Measurements from ENCODE around the gene ANOS1. TPM values are rescaled to one million over a fixed set of nuclear protein-coding genes. Genes with fewer than 3 reads are reported as not detected.
A peak's percentile ranks its signal among the peaks of the same experiment; 100 is the strongest.

Gene ANOS1
- total and polyA plus RNA-seq, 2 donors (not counting 1 experiment from before 2014, with no cell fraction given): under 0.01 to 0.07 TPM

DNA sequence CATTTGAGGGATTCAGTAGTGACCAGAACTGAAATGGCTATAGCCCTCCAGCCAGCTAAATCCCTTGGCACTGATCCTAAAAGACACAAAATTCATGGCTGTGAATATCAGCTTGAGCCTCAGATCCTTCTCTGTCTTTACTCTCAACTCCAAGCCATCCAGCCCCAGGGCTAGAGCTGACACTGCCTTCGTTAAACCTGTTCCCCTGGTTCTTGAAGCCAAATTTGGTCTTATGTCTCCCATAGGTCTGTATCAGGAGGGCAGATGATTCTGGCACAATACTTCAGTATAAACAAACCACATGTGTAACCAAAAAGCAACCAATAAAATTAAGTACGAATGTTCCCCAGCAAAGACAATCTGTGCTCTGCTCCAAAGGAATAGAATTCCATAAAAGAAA is 78.0 kb downstream of the ANOS1 start:
- H3K9me3 ChIP-seq (ENCODE audit: control insufficient read depth, insufficient read depth, low read depth, low read length): no peaks in the 10 kb centered on the region
- H3K27me3 ChIP-seq (ENCODE audit: control insufficient read depth, insufficient read depth, low read length): no peaks in the 10 kb centered on the region
- no peaks in the 10 kb centered on the region for H4K20me1 ChIP-seq (ENCODE audit: control insufficient read depth, extremely low read depth, insufficient read depth, low read length)
- no peak overlapping the region for H3K4me2 ChIP-seq (ENCODE audit: extremely low read depth, insufficient read depth, low read length)
- H3K79me2 ChIP-seq (ENCODE audit: control insufficient read depth, insufficient read depth, low read length): no peaks in the 10 kb centered on the region
- H2AFZ ChIP-seq (ENCODE audit: low read length): no peak overlapping the region
- H3K36me3 ChIP-seq (ENCODE audit: control insufficient read depth, insufficient read depth, low read length): no peaks in the 10 kb centered on the region
- H3K9ac ChIP-seq (ENCODE audit: insufficient read depth, low read length): no peak overlapping the region
- no peak for TF ChIP-seq EZH2 (IDR thresholded peaks at IDR 0.05; ENCODE audit: low read length, missing control alignments)
- TF ChIP-seq, protein P1, sequence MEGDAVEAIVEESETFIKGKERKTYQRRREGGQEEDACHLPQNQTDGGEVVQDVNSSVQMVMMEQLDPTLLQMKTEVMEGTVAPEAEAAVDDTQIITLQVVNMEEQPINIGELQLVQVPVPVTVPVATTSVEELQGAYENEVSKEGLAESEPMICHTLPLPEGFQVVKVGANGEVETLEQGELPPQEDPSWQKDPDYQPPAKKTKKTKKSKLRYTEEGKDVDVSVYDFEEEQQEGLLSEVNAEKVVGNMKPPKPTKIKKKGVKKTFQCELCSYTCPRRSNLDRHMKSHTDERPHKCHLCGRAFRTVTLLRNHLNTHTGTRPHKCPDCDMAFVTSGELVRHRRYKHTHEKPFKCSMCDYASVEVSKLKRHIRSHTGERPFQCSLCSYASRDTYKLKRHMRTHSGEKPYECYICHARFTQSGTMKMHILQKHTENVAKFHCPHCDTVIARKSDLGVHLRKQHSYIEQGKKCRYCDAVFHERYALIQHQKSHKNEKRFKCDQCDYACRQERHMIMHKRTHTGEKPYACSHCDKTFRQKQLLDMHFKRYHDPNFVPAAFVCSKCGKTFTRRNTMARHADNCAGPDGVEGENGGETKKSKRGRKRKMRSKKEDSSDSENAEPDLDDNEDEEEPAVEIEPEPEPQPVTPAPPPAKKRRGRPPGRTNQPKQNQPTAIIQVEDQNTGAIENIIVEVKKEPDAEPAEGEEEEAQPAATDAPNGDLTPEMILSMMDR (conservative IDR thresholded peaks at IDR 0.05 in 1 of 2, IDR thresholded peaks at IDR 0.05 in 1 of 2; ENCODE audit: low read depth in 1 of 2, low read length in 2 of 2): no peak
- no peak overlapping the region for H3K4me3 ChIP-seq (replicated peaks in 1 of 4; ENCODE audit: control extremely low read depth in 1 of 4, insufficient read depth in 1 of 4, low read depth in 3 of 4, low read length in 4 of 4)
- no peaks in the 10 kb centered on the region for H3K4me1 ChIP-seq (ENCODE audit: control insufficient read depth, extremely low read depth, insufficient read depth, low read length)
- no peak for DNase-seq (ENCODE audit: low read depth in 2 of 2)
- H3K27ac ChIP-seq (ENCODE audit: insufficient read depth, low read length): no peak overlapping the region

DNA sequence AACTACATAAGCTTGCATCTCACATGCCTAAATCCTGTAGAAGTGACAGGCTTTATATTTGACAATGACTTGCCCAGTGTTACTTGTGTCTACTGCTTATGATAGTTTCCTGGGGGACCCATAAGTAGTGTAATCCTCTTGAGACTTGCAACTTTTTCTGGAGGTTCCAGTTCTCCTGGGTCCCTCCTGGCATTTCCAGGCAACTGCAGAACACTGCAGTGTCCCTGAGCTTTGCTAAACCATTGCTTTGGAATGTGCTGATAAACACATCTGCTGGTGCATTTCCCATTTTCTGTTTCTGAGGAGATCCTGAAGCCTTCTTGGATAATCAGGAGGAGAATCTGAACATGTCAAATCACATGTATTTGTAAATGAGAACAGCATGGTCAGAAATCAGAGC is 82.0 kb downstream of the ANOS1 start:
- no peaks in the 10 kb centered on the region for H3K9me3 ChIP-seq (ENCODE audit: control insufficient read depth, insufficient read depth, low read depth, low read length)
- no peak overlapping the region for H3K4me2 ChIP-seq (ENCODE audit: extremely low read depth, insufficient read depth, low read length)
- H3K27me3 ChIP-seq (ENCODE audit: control insufficient read depth, insufficient read depth, low read length): no peaks in the 10 kb centered on the region
- H3K9ac ChIP-seq (ENCODE audit: insufficient read depth, low read length): no peak overlapping the region
- H2AFZ ChIP-seq (ENCODE audit: low read length): no peak overlapping the region
- H3K36me3 ChIP-seq (ENCODE audit: control insufficient read depth, insufficient read depth, low read length): no peaks in the 10 kb centered on the region
- no peaks in the 10 kb centered on the region for H4K20me1 ChIP-seq (ENCODE audit: control insufficient read depth, extremely low read depth, insufficient read depth, low read length)
- H3K4me1 ChIP-seq (ENCODE audit: control insufficient read depth, extremely low read depth, insufficient read depth, low read length): no peaks in the 10 kb centered on the region
- no peak overlapping the region for H3K4me3 ChIP-seq (replicated peaks in 1 of 4; ENCODE audit: control extremely low read depth in 1 of 4, insufficient read depth in 1 of 4, low read depth in 3 of 4, low read length in 4 of 4)
- DNase-seq (ENCODE audit: low read depth in 2 of 2): no peak
- no peaks in the 10 kb centered on the region for H3K79me2 ChIP-seq (ENCODE audit: control insufficient read depth, insufficient read depth, low read length)
- H3K27ac ChIP-seq (ENCODE audit: insufficient read depth, low read length): no peak overlapping the region
- TF ChIP-seq, protein P1 (conservative IDR thresholded peaks at IDR 0.05 in 1 of 2, IDR thresholded peaks at IDR 0.05 in 1 of 2; ENCODE audit: low read depth in 1 of 2, low read length in 2 of 2): no peak
- TF ChIP-seq EZH2 (IDR thresholded peaks at IDR 0.05; ENCODE audit: low read length, missing control alignments): no peak

DNA sequence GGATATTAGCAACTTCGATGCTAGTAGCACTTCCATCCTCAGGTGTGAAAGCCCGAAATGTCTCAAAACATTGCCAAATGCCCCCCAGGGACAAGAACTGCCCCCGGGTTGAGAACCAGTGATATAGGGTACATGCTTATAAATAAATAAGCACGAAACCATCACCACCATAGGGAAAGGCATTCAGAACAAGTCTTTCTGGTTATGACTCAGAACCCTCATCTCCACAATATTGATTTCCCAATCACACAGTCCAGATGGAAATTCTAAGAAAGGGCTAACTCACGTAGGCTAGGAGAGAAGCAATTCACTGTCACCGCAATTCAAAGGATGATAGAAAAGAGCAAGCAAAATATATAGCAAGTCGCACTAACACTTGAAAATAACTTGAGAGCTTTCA is 84.8 kb downstream of the ANOS1 start:
- H3K4me1 ChIP-seq (ENCODE audit: control insufficient read depth, extremely low read depth, insufficient read depth, low read length): no peaks in the 10 kb centered on the region
- H4K20me1 ChIP-seq (ENCODE audit: control insufficient read depth, extremely low read depth, insufficient read depth, low read length): no peaks in the 10 kb centered on the region
- no peak overlapping the region for H3K4me3 ChIP-seq (replicated peaks in 1 of 4; ENCODE audit: control extremely low read depth in 1 of 4, insufficient read depth in 1 of 4, low read depth in 3 of 4, low read length in 4 of 4)
- no peaks in the 10 kb centered on the region for H3K9me3 ChIP-seq (ENCODE audit: control insufficient read depth, insufficient read depth, low read depth, low read length)
- no peaks in the 10 kb centered on the region for H3K27me3 ChIP-seq (ENCODE audit: control insufficient read depth, insufficient read depth, low read length)
- no peak overlapping the region for H3K9ac ChIP-seq (ENCODE audit: insufficient read depth, low read length)
- H3K79me2 ChIP-seq (ENCODE audit: control insufficient read depth, insufficient read depth, low read length): no peaks in the 10 kb centered on the region
- H3K4me2 ChIP-seq (ENCODE audit: extremely low read depth, insufficient read depth, low read length): no peak overlapping the region
- TF ChIP-seq, protein P1 (conservative IDR thresholded peaks at IDR 0.05 in 1 of 2, IDR thresholded peaks at IDR 0.05 in 1 of 2; ENCODE audit: low read depth in 1 of 2, low read length in 2 of 2): no peak
- no peak for TF ChIP-seq EZH2 (IDR thresholded peaks at IDR 0.05; ENCODE audit: low read length, missing control alignments)
- peak in 1 of 2 donors; percentile 15 for DNase-seq (ENCODE audit: low read depth in 2 of 2)
- H3K27ac ChIP-seq (ENCODE audit: insufficient read depth, low read length): no peak overlapping the region
- no peak overlapping the region for H2AFZ ChIP-seq (ENCODE audit: low read length)
- no peaks in the 10 kb centered on the region for H3K36me3 ChIP-seq (ENCODE audit: control insufficient read depth, insufficient read depth, low read length)

Measured in fibroblast of lung (primary cell).